Liver (tissue), 3 donors: Measurements from ENCODE around the gene CHN2.

Experiments used
- CTCF ChIP-seq: fragments of 150-350 bp; IDR thresholded peaks from 2 replicates; pipeline ENCODE4 v1.5.1; 2017; ENCODE audit warnings: improper control_type of control experiment, low read depth, low read length; ENCODE audit not compliant: missing input control
- GABPA ChIP-seq, 2 donors: IDR thresholded peaks in 1 of 2; conservative IDR thresholded peaks in 1 of 2; 2 replicates each; pipeline ENCODE4 v1.6.1; 2016; ENCODE audit warnings: antibody characterized with exemption in 2 of 2, mild to moderate bottlenecking in 1 of 2, moderate library complexity in 1 of 2
- HNF4A ChIP-seq, 2 donors: conservative IDR thresholded peaks; 2 replicates each; pipeline ENCODE4 v1.6.1; 2016; ENCODE audit warnings: antibody characterized with exemption in 2 of 2, mild to moderate bottlenecking in 2 of 2
- RXRA ChIP-seq, 2 donors: IDR thresholded peaks; 2 replicates each; pipeline ENCODE4 v1.6.1; 2017 to 2018; ENCODE audit warnings: antibody characterized with exemption in 2 of 2, mild to moderate bottlenecking in 1 of 2
- TAF1 ChIP-seq: conservative IDR thresholded peaks from 2 replicates; pipeline ENCODE4 v1.6.1; 2016; ENCODE audit warnings: antibody characterized with exemption, mild to moderate bottlenecking
- YY1 ChIP-seq: IDR thresholded peaks from 2 replicates; pipeline ENCODE4 v1.6.1; 2016; ENCODE audit warnings: antibody characterized with exemption, mild to moderate bottlenecking
- TF ChIP-seq, protein P1 (sequence below): IDR thresholded peaks from 2 replicates; pipeline ENCODE4 v1.6.1; 2016; ENCODE audit warnings: antibody characterized with exemption
- donor health status: healthy.
- donor health status: healthy.

DNA sequence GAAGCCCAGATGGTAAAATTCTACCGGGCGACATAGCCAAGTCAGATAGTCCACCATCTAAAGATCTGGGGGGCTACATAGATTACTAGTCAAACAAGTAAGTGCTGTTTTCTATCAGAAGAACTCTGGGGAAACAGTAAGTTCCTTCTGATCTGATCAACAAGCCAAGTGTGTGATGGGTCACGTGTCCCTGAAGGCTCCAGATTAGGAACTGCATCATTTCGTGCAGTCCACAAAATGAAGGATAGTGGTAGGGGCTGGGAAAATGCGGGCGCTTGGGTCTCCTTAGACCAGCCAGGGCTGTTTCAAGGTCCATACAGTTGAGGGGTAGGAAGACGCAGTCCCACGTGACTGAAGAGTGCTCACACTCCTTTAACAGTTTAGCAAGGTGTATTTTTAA lies 1.8 kb upstream of the CHN2 start:
- TF ChIP-seq CTCF (no peak), HNF4A (conservative IDR thresholded peaks at IDR 0.05) (no peak), YY1 (no peak), TAF1 (no peak), RXRA (IDR thresholded peaks at IDR 0.05) (no peak), GABPA (IDR thresholded peaks at IDR 0.05 in 1 of 2, conservative IDR thresholded peaks at IDR 0.05 in 1 of 2) (no peak)
- TF ChIP-seq, protein P1, sequence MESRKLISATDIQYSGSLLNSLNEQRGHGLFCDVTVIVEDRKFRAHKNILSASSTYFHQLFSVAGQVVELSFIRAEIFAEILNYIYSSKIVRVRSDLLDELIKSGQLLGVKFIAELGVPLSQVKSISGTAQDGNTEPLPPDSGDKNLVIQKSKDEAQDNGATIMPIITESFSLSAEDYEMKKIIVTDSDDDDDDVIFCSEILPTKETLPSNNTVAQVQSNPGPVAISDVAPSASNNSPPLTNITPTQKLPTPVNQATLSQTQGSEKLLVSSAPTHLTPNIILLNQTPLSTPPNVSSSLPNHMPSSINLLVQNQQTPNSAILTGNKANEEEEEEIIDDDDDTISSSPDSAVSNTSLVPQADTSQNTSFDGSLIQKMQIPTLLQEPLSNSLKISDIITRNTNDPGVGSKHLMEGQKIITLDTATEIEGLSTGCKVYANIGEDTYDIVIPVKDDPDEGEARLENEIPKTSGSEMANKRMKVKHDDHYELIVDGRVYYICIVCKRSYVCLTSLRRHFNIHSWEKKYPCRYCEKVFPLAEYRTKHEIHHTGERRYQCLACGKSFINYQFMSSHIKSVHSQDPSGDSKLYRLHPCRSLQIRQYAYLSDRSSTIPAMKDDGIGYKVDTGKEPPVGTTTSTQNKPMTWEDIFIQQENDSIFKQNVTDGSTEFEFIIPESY = no peak
